Endothelial cell of umbilical vein (primary cell): Measurements from ENCODE around the gene C19orf85.

Experiments used
- POLR2AphosphoS5 ChIP-seq: IDR thresholded peaks from 2 replicates; pipeline ENCODE4 v1.6.1; 2012; ENCODE audit warnings: low read depth, mild to moderate bottlenecking, control low read depth, low read length, moderate library complexity; ENCODE audit not compliant: insufficient read depth
- TF ChIP-seq, protein P1 (sequence below), 2 donors: IDR thresholded peaks; 1 replicate in 1 of 2; 2 replicates in 1 of 2; pipeline ENCODE4 v1.5.1; 2011; ENCODE audit warnings: low read length in 2 of 2, mild to moderate bottlenecking in 2 of 2, moderate library complexity in 2 of 2, control low read depth in 1 of 2, inconsistent platforms in 1 of 2, low read depth in 1 of 2; ENCODE audit not compliant: insufficient read depth in 1 of 2; ENCODE audit errors: extremely low read depth in 1 of 2

- TF ChIP-seq, protein P1, sequence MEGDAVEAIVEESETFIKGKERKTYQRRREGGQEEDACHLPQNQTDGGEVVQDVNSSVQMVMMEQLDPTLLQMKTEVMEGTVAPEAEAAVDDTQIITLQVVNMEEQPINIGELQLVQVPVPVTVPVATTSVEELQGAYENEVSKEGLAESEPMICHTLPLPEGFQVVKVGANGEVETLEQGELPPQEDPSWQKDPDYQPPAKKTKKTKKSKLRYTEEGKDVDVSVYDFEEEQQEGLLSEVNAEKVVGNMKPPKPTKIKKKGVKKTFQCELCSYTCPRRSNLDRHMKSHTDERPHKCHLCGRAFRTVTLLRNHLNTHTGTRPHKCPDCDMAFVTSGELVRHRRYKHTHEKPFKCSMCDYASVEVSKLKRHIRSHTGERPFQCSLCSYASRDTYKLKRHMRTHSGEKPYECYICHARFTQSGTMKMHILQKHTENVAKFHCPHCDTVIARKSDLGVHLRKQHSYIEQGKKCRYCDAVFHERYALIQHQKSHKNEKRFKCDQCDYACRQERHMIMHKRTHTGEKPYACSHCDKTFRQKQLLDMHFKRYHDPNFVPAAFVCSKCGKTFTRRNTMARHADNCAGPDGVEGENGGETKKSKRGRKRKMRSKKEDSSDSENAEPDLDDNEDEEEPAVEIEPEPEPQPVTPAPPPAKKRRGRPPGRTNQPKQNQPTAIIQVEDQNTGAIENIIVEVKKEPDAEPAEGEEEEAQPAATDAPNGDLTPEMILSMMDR (IDR thresholded peaks at IDR 0.05; ENCODE audit: extremely low read depth in 1 of 2, insufficient read depth in 1 of 2, low read depth in 1 of 2, low read length in 2 of 2) = no peak
- TF ChIP-seq POLR2AphosphoS5 = no peak
Measured at GRCh38 chr19:55434356-55434919, 30.1 kb downstream of the C19orf85 start.
